ENCODE data around the gene TBCE.
A peak's percentile ranks its signal among the peaks of the same experiment; 100 is the strongest.

Gene TBCE

GRCh38 chr1:235415008-235415904, 48.0 kb downstream of the TBCE start:
- no peaks in the 10 kb centered on the region for H3K27me3 ChIP-seq (ENCODE audit: low read length)
- TF ChIP-seq EZH2phosphoT487 (conservative IDR thresholded peaks at IDR 0.05; ENCODE audit: low read length) = no peak
- peak; percentile 64 for TF ChIP-seq CTCF (IDR thresholded peaks at IDR 0.05; ENCODE audit: insufficient read depth, low read length, poor library complexity, severe bottlenecking)
- no peaks in the 10 kb centered on the region for H4K20me1 ChIP-seq (ENCODE audit: low read depth, low read length)
- H3K9me2 ChIP-seq (replicated peaks; ENCODE audit: insufficient read depth, low read length) = no peaks in the 10 kb centered on the region
- H3K27ac ChIP-seq (ENCODE audit: low read depth, low read length) = no peak overlapping the region
- peaks cover 11% of the 10 kb centered on the region for H3F3A ChIP-seq (ENCODE audit: insufficient read depth)
- H3K9me3 ChIP-seq (ENCODE audit: insufficient read depth, low read length) = no peaks in the 10 kb centered on the region
- H3K4me2 ChIP-seq (ENCODE audit: low read depth, low read length, poor library complexity, severe bottlenecking) = no peak overlapping the region
- no peak overlapping the region for H2AFZ ChIP-seq (ENCODE audit: low read depth, low read length, severe bottlenecking)
- H3K79me2 ChIP-seq (ENCODE audit: insufficient read depth, low read length) = no peaks in the 10 kb centered on the region
- no peak overlapping the region for H3K4me3 ChIP-seq (ENCODE audit: insufficient read depth, low read length, poor library complexity, severe bottlenecking)
- H3K9ac ChIP-seq (ENCODE audit: low read length) = no peak overlapping the region
- H3K36me3 ChIP-seq (ENCODE audit: low read length) = no peaks in the 10 kb centered on the region

GRCh38 chr1:235416662-235417049, 49.4 kb downstream of the TBCE start:
- Histone ChIP-seq H3K9me3 (ENCODE audit: insufficient read depth, low read length) (no peaks in the 10 kb centered on the region), H3K79me2 (ENCODE audit: insufficient read depth, low read length) (no peaks in the 10 kb centered on the region), H3F3A (ENCODE audit: insufficient read depth) (peaks cover 11% of the 10 kb centered on the region), H3K9me2 (replicated peaks; ENCODE audit: insufficient read depth, low read length) (no peaks in the 10 kb centered on the region), H2AFZ (ENCODE audit: low read depth, low read length, severe bottlenecking) (no peak overlapping the region), H3K36me3 (ENCODE audit: low read length) (no peaks in the 10 kb centered on the region), H3K4me3 (ENCODE audit: insufficient read depth, low read length, poor library complexity, severe bottlenecking) (no peak overlapping the region), H3K4me2 (ENCODE audit: low read depth, low read length, poor library complexity, severe bottlenecking) (no peak overlapping the region), H3K9ac (ENCODE audit: low read length) (no peak overlapping the region), H3K27me3 (ENCODE audit: low read length) (no peaks in the 10 kb centered on the region), H4K20me1 (ENCODE audit: low read depth, low read length) (no peaks in the 10 kb centered on the region), H3K27ac (ENCODE audit: low read depth, low read length) (no peak overlapping the region)
- no peak for TF ChIP-seq CTCF (IDR thresholded peaks at IDR 0.05; ENCODE audit: insufficient read depth, low read length, poor library complexity, severe bottlenecking)
- no peak for TF ChIP-seq EZH2phosphoT487 (conservative IDR thresholded peaks at IDR 0.05; ENCODE audit: low read length)

- Histone ChIP-seq H2AFZ (ENCODE audit: low read depth, low read length, severe bottlenecking) (no peak overlapping the region), H3K4me3 (ENCODE audit: insufficient read depth, low read length, poor library complexity, severe bottlenecking) (no peak overlapping the region), H3K9me3 (ENCODE audit: insufficient read depth, low read length) (no peaks in the 10 kb centered on the region), H3K36me3 (ENCODE audit: low read length) (no peaks in the 10 kb centered on the region), H3K27me3 (ENCODE audit: low read length) (no peaks in the 10 kb centered on the region), H4K20me1 (ENCODE audit: low read depth, low read length) (no peaks in the 10 kb centered on the region), H3K79me2 (ENCODE audit: insufficient read depth, low read length) (no peaks in the 10 kb centered on the region), H3F3A (ENCODE audit: insufficient read depth) (peaks cover 11% of the 10 kb centered on the region), H3K4me2 (ENCODE audit: low read depth, low read length, poor library complexity, severe bottlenecking) (no peak overlapping the region), H3K9ac (ENCODE audit: low read length) (no peak overlapping the region), H3K27ac (ENCODE audit: low read depth, low read length) (no peak overlapping the region), H3K9me2 (replicated peaks; ENCODE audit: insufficient read depth, low read length) (no peaks in the 10 kb centered on the region)
- TF ChIP-seq CTCF (IDR thresholded peaks at IDR 0.05; ENCODE audit: insufficient read depth, low read length, poor library complexity, severe bottlenecking) (peak; percentile 85), EZH2phosphoT487 (conservative IDR thresholded peaks at IDR 0.05; ENCODE audit: low read length) (no peak)
Measured at GRCh38 chr1:235417086-235417697, 50.0 kb downstream of the TBCE start.
